VCaP (cell line): ENCODE results near the gene CECR2.

Experiments
- H3K27ac ChIP-seq: fragments of 450-650 bp; 2 replicates; pipeline ENCODE4 v1.5.1; 2017
- CTCF ChIP-seq: fragments of 450-650 bp; conservative IDR thresholded peaks from 2 replicates; pipeline ENCODE4 v1.5.1; 2017; ENCODE audit warnings: mild to moderate bottlenecking, moderate library complexity

The CECR2 gene

GRCh38 chr22:17446698-17447097, 77.4 kb downstream of the CECR2 start:
- no peak for TF ChIP-seq CTCF

GRCh38 chr22:17451316-17451715, 82.1 kb downstream of the CECR2 start:
- no peak overlapping the region for H3K27ac ChIP-seq
- TF ChIP-seq CTCF = no peak

More at GRCh38 chr22:17446698-17447097, 77.4 kb downstream of the CECR2 start:
- H3K27ac ChIP-seq = no peak overlapping the region

- H3K27ac ChIP-seq = no peak overlapping the region
- TF ChIP-seq CTCF = no peak
These were observed 91.6 kb downstream of the CECR2 start for GRCh38 chr22:17460895-17461294.

- no peak overlapping the region for H3K27ac ChIP-seq
- TF ChIP-seq CTCF = no peak
These were observed 101.7 kb downstream of the CECR2 start for GRCh38 chr22:17470880-17471500.

GRCh38 chr22:17471886-17472535, 102.8 kb downstream of the CECR2 start:
- TF ChIP-seq CTCF = no peak
- H3K27ac ChIP-seq = no peak overlapping the region

GRCh38 chr22:17472932-17473331, 103.7 kb downstream of the CECR2 start:
- H3K27ac ChIP-seq = no peak overlapping the region
- no peak for TF ChIP-seq CTCF

GRCh38 chr22:17475318-17476230, 106.3 kb downstream of the CECR2 start:
- no peak for TF ChIP-seq CTCF
- no peak overlapping the region for H3K27ac ChIP-seq
